Measurements from ENCODE around the gene C11orf68. TPM values are rescaled to one million over a fixed set of nuclear protein-coding genes. Genes with fewer than 3 reads are reported as not detected.

C11orf68 gene
- total and polyA plus RNA-seq, 9 of the 15 experiments (the other 6 are each of a cell fraction or from before 2014, with no cell fraction given) = 3.6 to 35.9 (median 12.8) TPM

DNA sequence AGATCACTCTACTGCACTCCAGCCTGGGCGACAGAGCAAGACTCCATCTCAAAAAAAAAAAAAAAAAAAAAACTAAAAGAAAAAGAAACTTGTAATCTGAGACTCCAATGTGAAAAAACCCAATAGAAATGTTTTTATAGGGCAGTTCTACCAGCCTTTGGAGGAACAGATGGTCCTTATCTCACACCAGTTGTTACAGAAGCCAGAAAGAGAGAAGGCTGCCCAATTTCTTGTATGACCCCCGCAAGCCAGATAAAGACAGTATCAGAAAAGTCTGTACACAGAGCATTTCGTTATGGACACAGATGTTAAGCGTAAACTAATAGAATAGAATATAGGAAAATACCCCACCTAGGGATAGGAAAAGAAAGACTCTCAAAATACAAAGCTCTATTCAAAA, 15.2 kb upstream of the C11orf68 start (continued):
- TF ChIP-seq SRF (CRISPR knock-in tag; IDR thresholded peaks at IDR 0.05) = no peak
- no peak for TF ChIP-seq HOXB6 (CRISPR knock-in tag; IDR thresholded peaks at IDR 0.05; ENCODE audit: borderline replicate concordance)
- TF ChIP-seq MEIS2 (IDR thresholded peaks at IDR 0.05; ENCODE audit: partially characterized antibody) = no peak
- TF ChIP-seq TOE1 (IDR thresholded peaks at IDR 0.05; ENCODE audit: borderline replicate concordance) = no peak
- TF ChIP-seq TOE1 (CRISPR knock-in tag; IDR thresholded peaks at IDR 0.05; ENCODE audit: borderline replicate concordance, low read depth) = no peak
- peak in 1 of 2 experiments; percentile 12; a peak in 1 of 4 replicates for TF ChIP-seq FOXK2 (conservative IDR thresholded peaks at IDR 0.05 in 1 of 2, IDR thresholded peaks at IDR 0.05 in 1 of 2; ENCODE audit: low read depth in 2 of 2)
- TF ChIP-seq ELF4 (CRISPR knock-in tag; IDR thresholded peaks at IDR 0.05) = no peak
- no peak for TF ChIP-seq STAT6 (CRISPR knock-in tag; IDR thresholded peaks at IDR 0.05)
- no peak for TF ChIP-seq TBP (optimal IDR thresholded peaks at IDR 0.05; ENCODE audit: low read depth, low read length)
- no peak for TF ChIP-seq KAT7 (CRISPR knock-in tag; IDR thresholded peaks at IDR 0.05; ENCODE audit: borderline replicate concordance)
- TF ChIP-seq SMC3 (conservative IDR thresholded peaks at IDR 0.05; ENCODE audit: insufficient read depth, low read depth, low read length) = no peak
- TF ChIP-seq SNRNP70 (optimal IDR thresholded peaks at IDR 0.05; ENCODE audit: low read depth, low read length) = no peak
- no peak for TF ChIP-seq ESRRA (IDR thresholded peaks at IDR 0.05; ENCODE audit: borderline replicate concordance, low read depth)
- no peak for TF ChIP-seq SLC30A9 (CRISPR knock-in tag; IDR thresholded peaks at IDR 0.05)
- no peak for TF ChIP-seq ZNF24 (IDR thresholded peaks at IDR 0.05)
- no peak for TF ChIP-seq ARID2 (IDR thresholded peaks at IDR 0.05)
- TF ChIP-seq ELF1 (tag; IDR thresholded peaks at IDR 0.05) = no peak
- TF ChIP-seq GTF2F1 (IDR thresholded peaks at IDR 0.05; ENCODE audit: low read depth, low read length) = no peak
- no peak for TF ChIP-seq SPI1 (IDR thresholded peaks at IDR 0.05; ENCODE audit: borderline replicate concordance, low read depth, low read length)
- peak; percentile 80 for TF ChIP-seq TCF3 (CRISPR knock-in tag; IDR thresholded peaks at IDR 0.05)
- peak; percentile 79 for TF ChIP-seq KLF16 (IDR thresholded peaks at IDR 0.05)
